Measurements from ENCODE around the gene CYBRD1.

Gene CYBRD1

DNA sequence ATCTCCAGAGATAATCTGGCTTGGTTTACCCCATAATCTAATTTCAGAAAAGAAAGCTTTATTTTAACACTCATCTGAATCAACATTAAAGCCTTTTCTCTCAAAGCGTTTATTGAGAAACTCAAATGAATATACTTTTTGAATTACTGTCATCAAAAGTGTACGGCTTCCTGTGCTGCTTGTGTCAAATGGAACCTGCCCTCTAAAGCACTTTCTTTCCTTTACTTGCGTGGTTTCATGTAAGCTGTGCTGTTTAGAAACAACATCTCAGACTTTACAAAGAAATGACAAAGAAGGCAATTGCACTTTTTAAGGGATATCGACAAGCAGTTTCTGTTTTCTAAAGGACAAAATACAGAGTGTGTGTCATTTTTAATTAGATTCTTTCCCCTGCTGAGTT, 35.1 kb downstream of the CYBRD1 start:
- no peak for DNase-seq

DNA sequence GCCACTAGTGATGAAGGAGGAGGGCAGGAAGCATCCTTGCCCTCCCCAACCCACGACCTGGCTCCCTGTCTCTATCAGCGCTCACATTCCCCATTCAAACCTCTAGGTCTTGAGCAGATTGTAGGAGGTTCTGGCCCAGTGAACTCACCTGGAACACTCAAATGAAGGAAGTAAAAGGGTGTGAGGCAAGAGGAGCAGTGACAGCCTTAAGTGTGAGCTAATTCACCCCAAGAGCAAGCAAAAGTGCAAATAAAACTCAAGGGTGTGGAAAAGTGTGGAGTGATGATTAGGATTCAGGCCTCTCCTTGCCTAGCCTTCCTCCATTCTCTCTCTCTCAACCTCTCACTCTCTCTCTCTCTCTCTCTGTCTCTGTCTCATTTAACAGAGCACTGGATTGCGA, 41.0 kb downstream of the CYBRD1 start:
- no peak for DNase-seq

DNA sequence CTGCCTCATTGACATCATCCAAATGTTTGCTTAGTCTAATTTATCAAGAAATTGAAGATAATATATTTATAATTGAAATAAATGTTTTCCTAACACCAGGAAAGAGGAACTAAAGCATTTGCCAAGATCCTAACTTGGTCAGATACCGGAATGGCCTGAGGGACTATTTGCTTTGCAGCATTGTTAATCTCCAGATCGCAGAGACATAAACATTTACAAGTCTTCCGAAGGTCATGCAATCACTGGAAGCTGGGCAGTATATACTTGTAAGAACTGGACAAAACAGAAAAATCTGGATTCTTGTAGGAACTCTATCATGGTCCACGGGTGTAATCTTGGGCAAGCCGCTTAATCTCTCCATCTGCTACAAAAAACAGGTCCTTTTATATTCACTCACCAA, 42.2 kb downstream of the CYBRD1 start:
- DNase-seq = no peak

DNA sequence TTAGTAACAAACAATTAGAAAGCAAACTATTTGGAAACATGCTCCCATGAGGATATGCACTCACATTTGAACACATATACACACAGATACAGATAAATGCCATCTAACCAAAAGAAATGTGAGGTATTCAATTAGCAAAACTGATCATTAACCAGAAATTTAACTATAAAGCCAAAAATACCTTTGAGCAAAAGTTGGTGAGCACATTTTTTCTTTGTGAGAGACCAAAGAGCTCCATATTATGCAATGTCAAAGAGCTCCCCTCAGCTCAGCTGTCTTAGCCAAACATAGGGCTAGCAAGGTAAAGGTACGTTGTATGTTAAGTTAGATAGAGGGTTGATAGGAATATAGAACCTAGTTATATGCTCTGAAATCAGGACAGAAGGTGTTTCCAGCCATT, 43.8 kb downstream of the CYBRD1 start:
- DNase-seq = no peak

DNA sequence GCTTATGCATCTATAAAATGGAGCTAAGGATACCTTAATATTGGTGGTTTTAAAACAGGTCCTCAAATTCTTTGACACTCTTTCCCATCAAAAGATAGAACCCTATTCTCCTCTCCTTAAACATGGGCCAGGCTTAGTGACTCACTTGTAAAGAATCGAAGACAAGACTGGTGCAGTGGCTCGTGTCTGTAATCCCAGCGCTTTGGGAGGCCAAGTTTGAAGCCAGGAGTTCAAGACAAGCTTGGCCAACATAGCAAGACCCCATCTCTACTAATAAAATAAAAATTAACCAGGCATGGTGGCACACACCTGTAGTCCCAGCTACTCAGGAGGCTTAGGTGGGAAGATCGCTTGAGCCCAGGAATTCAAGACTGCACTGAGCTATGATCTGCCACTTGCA, 44.5 kb downstream of the CYBRD1 start:
- DNase-seq = no peak

DNA sequence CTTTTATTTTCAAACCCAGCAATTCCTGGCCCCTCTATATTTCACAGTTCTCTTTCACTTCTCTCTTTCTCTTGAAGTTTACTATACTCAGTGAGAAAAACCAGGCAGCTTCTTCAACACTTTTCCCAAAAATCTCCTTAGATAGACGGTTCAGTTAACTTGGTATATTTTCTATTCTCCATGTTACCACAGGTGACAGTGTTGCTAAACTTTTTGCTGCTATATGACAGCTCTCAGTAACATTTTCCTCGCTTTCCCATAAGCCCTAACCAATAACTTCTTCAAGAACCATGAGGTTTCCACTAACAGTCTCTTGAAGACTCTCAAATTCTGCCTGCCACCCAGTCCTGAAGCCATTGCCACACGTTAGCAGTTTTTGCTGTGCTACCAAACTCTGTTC, 45.8 kb downstream of the CYBRD1 start:
- no peak for DNase-seq

DNA sequence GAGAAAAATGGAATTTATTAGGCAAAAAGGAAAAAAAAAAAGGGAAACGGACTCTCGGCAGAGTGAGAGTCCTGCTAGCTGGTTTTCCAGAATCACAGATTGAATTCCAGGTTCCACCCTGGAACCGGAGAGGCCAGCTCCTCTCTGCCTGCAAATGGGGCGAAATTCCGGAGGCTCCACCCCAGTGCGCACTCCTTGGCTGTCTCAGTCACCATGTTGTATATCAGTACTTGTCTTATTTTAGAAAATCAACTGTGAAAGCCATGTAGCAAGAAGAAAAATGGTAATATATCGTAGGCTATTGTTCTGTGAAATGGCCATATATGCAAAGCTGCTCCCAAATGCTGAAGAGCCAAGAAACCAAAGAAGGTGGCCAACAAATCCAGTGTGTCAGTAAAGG, 49.4 kb downstream of the CYBRD1 start:
- no peak for DNase-seq

DNA sequence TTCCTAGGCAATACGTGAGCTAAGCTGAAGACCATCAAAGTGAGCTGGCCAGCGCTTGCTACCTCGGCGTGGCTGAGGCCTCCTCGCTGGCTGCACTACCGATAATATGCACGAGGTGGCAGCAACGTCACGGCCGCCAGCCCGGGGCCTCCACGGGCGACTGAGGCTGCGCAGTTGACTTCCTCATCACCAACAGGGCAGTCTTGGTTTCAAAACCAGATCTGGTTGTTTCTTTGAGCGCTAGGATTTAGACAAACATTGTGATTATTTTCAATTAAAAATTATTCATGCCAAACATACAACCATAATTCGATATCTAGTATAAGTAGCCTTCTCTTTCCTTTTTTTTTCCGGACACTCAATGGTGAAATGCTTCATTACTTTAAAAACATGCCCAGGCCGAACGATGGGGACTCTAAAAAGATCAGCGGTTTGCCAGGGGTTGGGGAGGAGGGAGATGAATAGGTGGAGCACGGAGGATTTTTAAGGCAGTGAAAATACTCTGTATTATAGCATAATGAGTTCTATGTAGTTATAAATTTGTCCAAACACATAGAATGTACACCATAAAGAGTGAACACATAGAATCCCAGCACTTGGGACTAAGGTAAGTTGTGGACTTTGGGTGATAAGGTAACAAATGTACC, 52.0 kb downstream of the CYBRD1 start:
- peak; percentile 85 to 88 for DNase-seq

DNA sequence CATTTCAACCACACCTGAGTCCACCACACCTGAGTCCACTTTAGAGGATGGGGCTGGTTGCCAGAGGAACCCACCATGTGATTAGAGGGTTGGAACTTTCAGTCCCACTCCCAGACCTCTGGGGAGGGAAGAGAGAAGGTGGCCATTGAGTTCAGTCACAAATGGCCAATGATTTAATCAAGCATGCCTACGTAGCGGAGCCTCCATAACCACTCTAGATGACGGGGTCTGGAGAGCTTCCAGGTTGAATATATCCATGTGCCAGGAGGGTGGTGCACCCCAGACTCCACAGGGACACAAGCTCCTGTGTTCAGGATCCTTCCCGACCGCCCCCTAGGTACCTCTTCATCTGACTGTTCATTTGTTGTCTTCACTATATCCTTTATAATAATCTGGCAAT, 53.3 kb downstream of the CYBRD1 start:
- no peak for DNase-seq

DNA sequence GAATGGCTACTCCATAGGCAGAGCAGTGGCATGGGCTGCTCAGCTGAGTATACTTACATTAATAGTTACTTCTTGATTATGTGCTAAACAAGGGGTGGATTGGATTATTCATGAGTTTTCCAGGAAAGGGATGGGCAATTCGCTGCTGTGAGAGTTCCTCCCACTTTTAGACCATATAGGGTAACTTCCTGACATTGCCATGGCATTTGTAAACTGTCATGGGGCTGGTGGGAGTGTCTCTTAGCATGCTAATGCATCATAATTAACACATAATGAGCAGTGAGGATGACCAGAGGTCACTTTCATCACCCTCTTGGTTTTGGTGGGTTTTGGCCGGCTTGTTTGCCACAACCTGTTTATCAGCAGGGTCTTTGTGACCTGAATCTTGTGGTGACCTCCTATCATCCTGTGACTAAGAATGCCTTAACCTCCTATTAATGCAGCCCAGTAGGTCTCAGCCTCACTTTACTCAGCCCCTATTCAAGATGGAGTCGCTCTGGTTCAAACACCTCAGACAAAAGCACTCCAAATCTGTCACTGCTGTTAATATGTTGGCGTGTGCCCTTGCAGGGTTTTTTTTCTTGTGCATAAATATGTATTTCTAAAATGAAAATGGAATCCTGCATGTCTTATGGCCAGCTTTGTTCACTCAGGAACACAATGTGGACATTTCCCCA, 56.0 kb downstream of the CYBRD1 start:
- no peak for DNase-seq

DNA sequence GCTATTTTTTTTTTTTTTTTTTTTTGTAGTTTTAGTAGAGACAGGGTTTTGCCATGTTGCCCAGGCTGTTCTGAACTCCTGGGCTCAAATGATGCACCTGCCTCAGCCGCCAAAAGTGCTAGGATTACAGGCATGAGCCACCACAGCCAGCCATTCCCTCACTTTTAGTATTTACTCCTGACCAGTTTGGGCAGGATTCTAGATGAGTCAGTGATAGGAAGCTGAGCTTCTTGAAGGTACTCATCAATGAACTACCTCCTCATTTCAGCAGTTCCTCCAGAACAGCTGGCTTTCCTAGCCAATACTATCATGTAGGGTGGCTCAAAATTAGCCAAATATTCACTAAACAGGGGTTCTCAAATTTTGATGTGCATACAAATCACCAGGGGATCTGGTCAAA, 57.2 kb downstream of the CYBRD1 start:
- DNase-seq = no peak

DNA sequence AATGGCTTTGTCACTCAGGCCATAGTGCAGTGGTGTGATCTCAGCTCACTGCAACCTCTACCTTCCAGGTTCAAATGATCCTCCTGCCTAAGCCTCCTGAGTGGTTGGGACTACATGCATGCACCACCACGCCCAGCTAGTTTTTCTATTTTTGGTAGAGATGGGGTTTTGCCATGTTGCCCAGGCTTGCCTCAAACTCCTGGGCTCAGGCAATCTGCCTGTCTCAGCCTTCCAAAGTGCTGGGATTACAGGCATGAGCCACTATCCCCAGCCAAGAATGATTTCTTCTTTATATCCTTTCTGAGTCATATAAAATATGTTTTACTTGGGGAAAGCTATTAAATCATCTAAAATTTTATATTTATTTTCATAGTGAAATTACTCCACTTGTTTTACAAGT, 61.3 kb downstream of the CYBRD1 start:
- DNase-seq = no peak

DNA sequence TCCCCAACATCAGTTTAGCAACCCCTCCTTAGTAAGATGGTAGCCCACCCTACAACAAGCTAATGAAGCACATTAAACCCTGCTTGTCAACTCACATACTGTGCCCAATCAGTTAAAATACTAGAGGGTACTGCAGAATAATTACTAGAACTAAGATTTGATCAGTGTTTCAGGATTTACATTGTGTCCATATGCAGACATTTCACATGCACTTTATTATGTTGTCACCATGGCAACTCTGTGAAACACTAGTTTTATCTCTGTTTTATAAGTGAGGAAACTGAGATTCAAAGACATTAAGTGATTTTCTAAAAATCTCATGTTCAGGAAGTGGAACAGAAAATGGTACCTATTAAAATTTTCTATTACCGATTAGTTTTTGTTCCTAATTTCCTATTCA, 61.7 kb downstream of the CYBRD1 start:
- no peak for DNase-seq

DNA sequence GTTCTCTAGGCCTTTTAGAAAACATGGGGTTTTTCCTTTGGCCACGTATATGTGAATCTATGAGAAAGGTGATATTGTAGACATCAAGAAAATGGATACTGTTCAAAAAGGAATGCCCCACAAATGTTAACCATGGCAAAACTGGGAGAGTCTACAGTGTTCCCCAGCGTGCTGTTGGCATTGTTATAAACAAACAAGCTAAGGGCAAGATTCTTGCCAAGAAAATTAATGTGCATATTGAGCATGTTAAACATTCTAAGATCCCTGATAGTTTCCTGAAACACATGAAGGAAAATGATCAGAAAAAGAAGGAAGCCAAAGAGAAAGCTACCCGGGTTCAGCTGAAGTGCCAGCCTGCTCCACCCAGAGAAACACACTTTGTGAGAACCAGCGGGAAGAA, 64.9 kb downstream of the CYBRD1 start:
- no peak for DNase-seq

DNA sequence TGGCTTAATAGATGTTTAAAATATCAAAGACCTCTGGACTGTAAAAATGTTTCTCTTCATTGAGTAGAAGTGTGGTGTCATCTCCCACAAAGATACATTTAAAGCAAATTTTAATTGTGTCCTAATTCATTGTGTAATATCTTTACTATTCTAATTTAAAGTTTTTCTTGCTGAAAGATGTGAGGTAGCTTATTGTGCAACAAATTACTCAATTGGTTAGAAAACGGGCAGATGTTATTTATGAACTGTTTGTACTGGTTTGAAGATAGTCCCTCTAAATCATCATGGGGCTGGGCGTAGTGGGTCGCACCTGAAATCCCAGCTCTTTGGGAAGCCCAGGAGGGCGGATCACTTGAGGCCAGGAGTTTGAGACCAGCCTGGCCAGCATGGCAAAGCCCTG, 65.3 kb downstream of the CYBRD1 start:
- no peak for DNase-seq

DNA sequence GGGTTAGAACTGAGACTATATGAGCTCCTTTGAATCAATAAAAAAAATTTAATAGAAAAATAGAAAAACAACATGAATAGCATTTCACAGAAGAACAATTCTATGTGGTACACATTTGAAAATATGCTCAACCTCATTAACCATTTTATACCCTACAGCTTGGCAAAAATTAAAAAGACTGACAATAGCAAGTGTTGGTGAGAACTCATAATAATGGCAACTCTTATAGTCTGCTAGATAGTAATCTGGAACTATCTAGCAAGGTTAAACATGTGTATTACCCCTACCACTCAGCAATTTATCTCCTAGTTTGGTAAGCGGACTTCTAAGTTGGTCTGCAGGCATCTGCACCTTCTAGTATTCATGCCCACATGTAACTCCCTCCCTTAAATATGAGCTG, 67.8 kb downstream of the CYBRD1 start:
- DNase-seq = no peak

DNA sequence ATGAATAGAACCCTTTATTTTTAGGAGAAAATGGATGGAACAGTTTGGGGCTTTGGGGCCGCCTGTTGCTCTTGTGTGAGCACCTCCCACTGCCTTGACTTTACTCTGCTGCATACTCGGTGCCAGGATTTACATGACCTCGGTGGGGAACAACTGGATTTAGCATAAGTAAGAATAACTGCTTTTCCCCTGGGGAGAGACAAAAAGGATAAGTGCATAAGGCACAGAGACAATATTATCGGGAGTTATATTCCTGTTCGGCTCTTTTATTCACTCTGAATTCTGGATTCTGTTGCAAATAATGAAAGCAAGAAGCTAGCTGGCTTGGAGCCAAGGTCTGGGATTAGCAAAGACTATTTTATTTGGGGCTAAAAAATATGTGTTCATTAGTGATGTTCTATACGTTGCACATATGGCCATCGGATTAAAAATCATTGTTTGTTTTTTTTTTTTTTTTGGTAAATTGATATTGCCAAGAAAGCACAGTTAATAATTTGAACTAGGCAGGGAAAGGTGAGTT, 69.8 kb downstream of the CYBRD1 start:
- DNase-seq = no peak

DNA sequence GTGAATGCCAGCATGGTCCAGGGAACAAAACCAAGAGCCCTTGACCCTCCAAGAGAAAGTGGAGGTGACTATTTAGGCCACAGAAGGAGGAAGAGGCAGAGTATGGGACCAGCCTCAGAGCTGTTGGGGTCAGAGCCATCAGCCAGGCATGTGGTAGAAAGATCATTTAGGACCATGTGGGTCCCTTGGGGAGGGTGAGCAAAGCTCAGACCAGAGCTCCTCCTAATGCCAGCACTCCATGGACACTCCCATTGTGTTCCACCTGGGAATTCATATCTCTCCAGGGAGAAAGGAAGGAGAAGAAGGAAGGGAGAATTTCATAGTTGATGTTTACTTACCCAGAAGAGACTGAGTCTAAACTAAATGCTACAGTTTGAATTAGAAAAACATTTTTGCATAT, 73.2 kb downstream of the CYBRD1 start:
- DNase-seq = no peak

DNA sequence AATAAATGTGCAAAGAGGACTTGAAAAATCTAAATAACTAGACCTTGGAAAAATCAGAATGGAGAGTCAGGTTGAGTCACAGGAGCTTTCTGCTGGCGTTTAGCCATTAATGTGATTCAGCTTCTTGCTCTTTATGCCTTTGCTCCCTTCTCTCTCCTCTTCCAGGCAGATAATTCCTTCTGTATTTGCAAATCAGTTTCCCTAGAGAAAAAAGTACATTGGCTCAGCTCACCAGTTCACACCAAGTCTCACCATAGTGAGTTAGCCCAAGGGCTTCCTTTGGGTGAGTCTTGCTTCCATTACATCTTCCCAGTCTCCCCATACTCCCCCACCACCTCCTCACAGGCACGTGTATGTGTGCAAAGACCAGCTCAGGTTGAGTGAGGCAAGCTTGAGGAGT, 73.6 kb downstream of the CYBRD1 start:
- no peak for DNase-seq

DNA sequence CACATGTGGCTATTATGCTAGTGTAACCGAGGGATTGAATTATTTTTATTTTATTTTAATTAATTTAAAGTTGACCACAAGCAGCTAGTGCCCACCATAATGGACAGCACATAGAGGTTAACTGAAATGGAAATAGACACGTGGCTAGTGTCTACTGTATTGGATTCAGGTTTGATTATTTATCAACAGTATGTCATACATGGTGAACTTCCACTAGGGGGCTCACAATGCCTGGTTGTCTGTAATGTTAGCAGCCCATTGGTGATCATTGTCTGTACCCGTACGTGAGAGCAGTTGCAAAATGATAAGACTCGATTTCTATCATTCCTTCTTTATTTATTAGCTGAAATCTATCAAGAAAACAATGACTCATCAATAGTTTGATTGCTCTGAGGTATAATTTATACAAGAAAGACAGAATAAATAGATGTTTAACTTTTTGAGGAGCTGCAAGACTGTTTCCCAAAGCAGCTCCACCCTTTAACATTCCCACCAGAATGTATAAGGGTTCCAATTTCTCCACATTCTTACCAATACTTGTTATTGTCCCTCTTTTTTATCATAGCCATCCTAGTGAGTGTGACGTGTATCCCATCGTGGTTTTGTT, 76.5 kb downstream of the CYBRD1 start:
- DNase-seq = peak; percentile 35 to 54

DNA sequence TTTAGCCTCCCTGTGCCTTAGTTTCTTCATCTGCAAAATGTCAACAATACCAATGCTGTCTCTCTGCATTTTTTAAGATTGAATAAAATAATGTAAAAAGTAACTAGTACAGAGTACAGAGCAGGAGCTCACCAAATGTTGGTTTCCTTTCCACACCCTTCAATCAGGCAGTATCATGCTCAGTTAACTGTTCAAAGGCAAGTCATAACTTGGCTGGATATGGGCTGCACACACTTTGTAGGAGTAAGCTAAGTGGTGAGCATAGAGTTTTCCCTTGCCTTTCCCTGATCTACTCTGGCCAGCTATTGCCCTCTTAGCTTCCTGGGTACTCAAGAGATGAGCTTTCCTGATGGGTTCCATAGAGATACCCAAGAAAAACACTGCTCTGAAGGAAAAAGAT, 77.9 kb downstream of the CYBRD1 start:
- DNase-seq = no peak

DNA sequence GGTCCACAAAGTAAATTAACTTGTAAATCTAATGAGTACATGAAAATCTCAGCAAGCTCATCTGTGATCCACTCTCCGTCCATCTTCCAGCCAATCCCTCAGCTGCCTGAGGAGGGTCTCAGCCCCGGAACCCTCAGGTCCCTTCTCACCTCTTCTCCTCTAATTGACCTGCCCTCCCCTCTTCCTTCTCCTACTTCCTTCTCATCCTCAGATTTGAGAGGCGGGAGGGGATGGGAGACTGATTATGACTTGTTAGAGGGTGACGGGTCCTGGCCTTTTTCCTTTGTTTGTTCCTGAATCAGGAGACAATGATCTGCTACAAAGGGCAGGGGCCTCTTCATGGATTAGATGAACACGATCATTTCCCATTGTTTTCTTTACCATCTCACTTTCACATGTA, 80.1 kb downstream of the CYBRD1 start:
- DNase-seq = no peak
